Activated CD4-positive, CD25-positive, alpha-beta regulatory T cell treated with anti-CD3 and anti-CD28 coated beads, Interleukin-2, amount 50 U/mL, for 72 hours (primary cell): ENCODE measurements around the gene VPS41.

Experiments
- DNase-seq: peaks from one replicate; pipeline ENCODE4 v3.0.0; 2021

VPS41 gene

GRCh38 chr7:38851321-38851720 lies 57.7 kb downstream of the VPS41 start:
- no peak for DNase-seq

- DNase-seq = no peak
Measured at GRCh38 chr7:38846280-38846679, 62.7 kb downstream of the VPS41 start.

GRCh38 chr7:38844952-38845563 lies 63.9 kb downstream of the VPS41 start:
- no peak for DNase-seq

- no peak for DNase-seq
Measured at GRCh38 chr7:38842746-38843145, 66.2 kb downstream of the VPS41 start.

- DNase-seq = no peak
Measured at GRCh38 chr7:38840736-38841460, 68.1 kb downstream of the VPS41 start.

GRCh38 chr7:38839851-38840250 lies 69.1 kb downstream of the VPS41 start:
- DNase-seq = no peak

- DNase-seq = no peak
Measured at GRCh38 chr7:38838725-38839385, 70.1 kb downstream of the VPS41 start.

GRCh38 chr7:38834357-38834756 lies 74.6 kb downstream of the VPS41 start:
- DNase-seq = no peak

- no peak for DNase-seq
Measured at GRCh38 chr7:38833329-38833728, 75.7 kb downstream of the VPS41 start.

GRCh38 chr7:38831259-38831996 lies 77.6 kb downstream of the VPS41 start:
- no peak for DNase-seq

- DNase-seq = no peak
Measured at GRCh38 chr7:38830826-38831225, 78.2 kb downstream of the VPS41 start.

GRCh38 chr7:38829488-38830165 lies 79.4 kb downstream of the VPS41 start:
- DNase-seq = no peak

- DNase-seq = no peak
Measured at GRCh38 chr7:38828026-38828425, 81.0 kb downstream of the VPS41 start.

GRCh38 chr7:38825721-38826440 lies 83.1 kb downstream of the VPS41 start:
- DNase-seq = no peak

- DNase-seq = no peak
Measured at GRCh38 chr7:38824948-38825347, 84.0 kb downstream of the VPS41 start.

- no peak for DNase-seq
Measured at GRCh38 chr7:38822549-38822948, 86.4 kb downstream of the VPS41 start.

GRCh38 chr7:38820571-38820970 lies 88.4 kb downstream of the VPS41 start:
- DNase-seq = no peak

- DNase-seq = no peak
Measured at GRCh38 chr7:38819463-38819862, 89.5 kb downstream of the VPS41 start.

GRCh38 chr7:38817526-38817925 lies 91.5 kb downstream of the VPS41 start:
- no peak for DNase-seq

- DNase-seq = no peak
Measured at GRCh38 chr7:38813768-38814167, 95.2 kb downstream of the VPS41 start.

GRCh38 chr7:38806912-38807311 lies 102.1 kb downstream of the VPS41 start:
- DNase-seq = no peak

GRCh38 chr7:38801786-38802185 lies 107.2 kb downstream of the VPS41 start:
- no peak for DNase-seq
